Esophagus squamous epithelium (tissue), 5 donors: ENCODE measurements around the gene RILPL1. TPM values are rescaled to one million over a fixed set of nuclear protein-coding genes. Genes with fewer than 3 reads are reported as not detected.
"Not testable (repeated sequence)": the region's sequence is repeated elsewhere in the genome, so short reads cannot be mapped to it uniquely, and the experiment has no call there.

Source experiments
- DNase-seq: peaks from one replicate; lab custom pipeline; 2025; lab: John Stamatoyannopoulos, UW
- H3K27ac ChIP-seq, 4 donors: fragments of 200-600 bp; sonication (generic); one replicate each; pipeline ENCODE4 v1.5.1; 2016 to 2019; ENCODE audit warnings: mild to moderate bottlenecking in 1 of 4
- H3K27me3 ChIP-seq, 4 donors: fragments of 200-600 bp; sonication (generic); 1 replicate in 3 of 4; 2 replicates in 1 of 4; pipeline versions ENCODE4 v1.5.1 to v1.6.0; 2017 to 2021; ENCODE audit warnings: antibody characterized with exemption in 1 of 4
- H3K36me3 ChIP-seq, 3 donors: fragments of 200-600 bp; sonication (generic); one replicate each; pipeline ENCODE4 v1.5.1; 2016 to 2019
- H3K4me1 ChIP-seq, 3 donors: fragments of 200-600 bp; sonication (generic); one replicate each; pipeline ENCODE4 v1.5.1; 2017 to 2019
- H3K4me3 ChIP-seq, 4 donors: fragments of 200-600 bp; sonication (generic); 1 replicate in 3 of 4; 2 replicates in 1 of 4; pipeline ENCODE4 v1.5.1; 2016 to 2019; ENCODE audit warnings: mild to moderate bottlenecking in 2 of 4, moderate library complexity in 1 of 4
- H3K9me3 ChIP-seq, 3 donors: fragments of 200-600 bp; sonication (generic); one replicate each; pipeline ENCODE4 v1.5.1; 2016 to 2019
- CTCF ChIP-seq, 6 experiments: fragments of 450-650 bp in 4 of 6; fragments of 200-600 bp in 2 of 6; sonication (generic) in 2 of 6; IDR thresholded peaks; one replicate each; pipeline ENCODE4 v1.5.1; 2016 to 2019; ENCODE audit warnings: antibody characterized with exemption in 6 of 6, mild to moderate bottlenecking in 4 of 6, moderate library complexity in 4 of 6
- POLR2A ChIP-seq, 4 donors: fragments of 450-650 bp; IDR thresholded peaks; one replicate each; pipeline ENCODE4 v1.6.1; 2017; ENCODE audit warnings: antibody characterized with exemption in 4 of 4, mild to moderate bottlenecking in 4 of 4, moderate library complexity in 3 of 4
- WGBS, 2 donors: methylation state at CpG; one replicate each; pipeline ENCODE4 v1.1.5; 2018; 5-methylcytosine and 5-hydroxymethylcytosine counted together
- intact Hi-C: fragments of 100-400 bp; cut with DNase I; formaldehyde crosslinking; loops from one replicate; pipeline ENCODE4 v1.15.0; 2022
- total RNA-seq, 4 donors: library from RNA; depleted of rRNA; stranded (reverse); fragments of >200 nt; gene quantifications; one replicate each; pipeline ENCODE4 v1.1.0, GENCODE V29; 2016
- donor health status: DM: yes; HTN: yes; CAD: no.

The RILPL1 gene
- total RNA-seq, 4 donors from 2014 or later, result 4.6 to 14.5 (median 7.0) TPM

DNA sequence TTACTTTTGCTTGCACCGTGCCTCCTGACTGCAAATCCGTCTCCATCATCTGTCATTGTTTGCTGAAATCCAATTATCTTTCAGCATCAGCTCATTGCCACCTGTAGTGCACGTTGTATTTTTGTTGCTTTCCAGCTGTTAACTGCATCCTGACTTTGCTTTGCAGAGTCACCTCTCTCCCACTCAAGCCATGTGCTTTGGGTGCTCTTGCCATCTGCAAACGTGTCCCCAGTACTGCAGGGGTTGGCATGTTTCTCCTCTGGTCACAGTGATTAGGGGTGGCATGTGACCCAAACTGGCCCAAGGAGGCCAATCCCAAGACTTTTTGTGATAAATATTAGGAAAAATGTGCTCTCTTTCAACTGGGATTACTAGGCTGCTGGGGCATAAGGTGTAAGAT is 40.4 kb upstream of the RILPL1 start:
- whole genome bisulfite sequencing, 2 donors, result 22 to 23% methylated on average over 3 to 4 of the region's 4 CpGs
- no peak for DNase-seq
- no peaks in the 10 kb centered on the region for H3K27me3 ChIP-seq
- H3K27ac ChIP-seq, result no peak overlapping the region
- H3K4me1 ChIP-seq, result peaks cover 0 to 10% (median 3%) of the 10 kb centered on the region in 3 donors
- H3K36me3 ChIP-seq, result no peaks in the 10 kb centered on the region
- intact Hi-C loops, result no loop called here
- TF ChIP-seq CTCF (IDR thresholded peaks at IDR 0.05) (no peak), POLR2A (IDR thresholded peaks at IDR 0.05) (no peak)
- no peaks in the 10 kb centered on the region for H3K9me3 ChIP-seq
- H3K4me3 ChIP-seq, result no peak overlapping the region

GRCh38 chr12:123572391-123572790 is 38.9 kb upstream of the RILPL1 start:
- no peaks in the 10 kb centered on the region for H3K36me3 ChIP-seq
- TF ChIP-seq CTCF (IDR thresholded peaks at IDR 0.05), result no peak
- TF ChIP-seq POLR2A (IDR thresholded peaks at IDR 0.05), result no peak
- DNase-seq, result no peak
- H3K9me3 ChIP-seq, result no peaks in the 10 kb centered on the region
- no peak overlapping the region for H3K27ac ChIP-seq
- H3K4me3 ChIP-seq, result no peak overlapping the region
- WGBS, 2 donors, result 36 to 61% methylated on average over 2 of the region's 2 CpGs
- peaks cover 0 to 10% (median 3%) of the 10 kb centered on the region in 3 donors for H3K4me1 ChIP-seq
- intact Hi-C loops, result no loop called here
- no peaks in the 10 kb centered on the region for H3K27me3 ChIP-seq

GRCh38 chr12:123571343-123571813 is 37.9 kb upstream of the RILPL1 start:
- H3K4me3 ChIP-seq, result no peak overlapping the region
- H3K36me3 ChIP-seq, result no peaks in the 10 kb centered on the region
- peak overlapping the region in 1 of 4 donors; percentile 52 for H3K27ac ChIP-seq
- WGBS, 2 donors, result 29 to 37% methylated on average over 4 of the region's 4 CpGs
- H3K9me3 ChIP-seq, result no peaks in the 10 kb centered on the region
- no peaks in the 10 kb centered on the region for H3K27me3 ChIP-seq
- H3K4me1 ChIP-seq, result peaks cover 0 to 10% (median 3%) of the 10 kb centered on the region in 3 donors
- intact Hi-C loops, result no loop called here
- TF ChIP-seq POLR2A (IDR thresholded peaks at IDR 0.05) (no peak), CTCF (IDR thresholded peaks at IDR 0.05) (no peak)
- DNase-seq, result no peak

DNA sequence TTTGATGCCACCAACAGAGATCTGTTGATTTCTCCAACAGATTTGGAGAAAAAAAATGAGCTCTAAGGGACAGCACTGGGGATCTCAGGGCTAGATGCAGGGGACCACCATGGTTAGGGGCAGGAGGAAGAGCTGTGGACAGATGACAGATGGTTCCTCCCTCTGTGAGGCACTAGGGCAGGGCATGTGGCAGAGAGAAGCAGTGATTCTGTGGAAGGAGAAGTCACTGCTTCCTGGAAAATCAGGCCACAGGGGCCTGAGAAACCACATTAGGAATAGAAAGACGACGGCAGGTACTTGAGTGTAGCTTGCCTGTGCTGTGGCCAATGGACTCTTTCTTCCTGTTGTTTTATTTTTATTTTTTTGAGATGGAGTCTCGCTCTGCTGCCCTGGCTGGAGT is 25.9 kb upstream of the RILPL1 start:
- no peak for DNase-seq
- TF ChIP-seq POLR2A (IDR thresholded peaks at IDR 0.05) (no peak), CTCF (IDR thresholded peaks at IDR 0.05) (no peak)
- 60 to 61% methylated on average over 3 of the region's 3 CpGs for WGBS, 2 donors
- Histone ChIP-seq H3K9me3 (no peaks in the 10 kb centered on the region), H3K27me3 (no peaks in the 10 kb centered on the region), H3K36me3 (no peaks in the 10 kb centered on the region), H3K27ac (no peak overlapping the region), H3K4me1 (no peaks in the 10 kb centered on the region), H3K4me3 (no peak overlapping the region)
- intact Hi-C loops, result no loop called here

GRCh38 chr12:123558487-123558886 is 25.0 kb upstream of the RILPL1 start:
- H3K4me1 ChIP-seq, H3K27ac ChIP-seq, H3K4me3 ChIP-seq, DNase-seq, H3K36me3 ChIP-seq, intact Hi-C loops, H3K27me3 ChIP-seq, H3K9me3 ChIP-seq: not testable (repeated sequence)
- WGBS, 2 donors, result 96 to 100% methylated on average over 4 to 13 of the region's 14 CpGs

DNA sequence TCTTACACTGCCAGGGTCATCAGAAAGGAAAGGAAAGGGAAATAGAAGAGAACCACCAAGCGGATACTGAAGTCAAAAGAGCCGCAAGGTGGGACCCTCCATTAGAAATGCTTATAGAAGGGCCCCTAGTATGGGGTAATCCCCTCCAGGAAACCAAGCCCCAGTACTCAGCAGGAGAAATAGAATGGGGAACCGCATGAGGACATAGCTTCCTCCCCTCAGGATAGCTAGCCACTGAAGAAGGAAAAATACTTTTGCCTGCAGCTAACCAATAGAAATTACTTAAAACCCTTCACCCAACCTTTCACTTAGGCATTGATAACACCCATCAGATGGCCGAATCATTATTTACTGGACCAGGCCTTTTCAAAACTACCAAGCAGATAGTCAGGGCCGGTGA is 21.3 kb upstream of the RILPL1 start:
- DNase-seq, H3K27me3 ChIP-seq, H3K4me1 ChIP-seq, H3K9me3 ChIP-seq, H3K27ac ChIP-seq, H3K4me3 ChIP-seq, H3K36me3 ChIP-seq, intact Hi-C loops: not testable (repeated sequence)
- 67 to 73% methylated on average over 5 of the region's 5 CpGs for WGBS, 2 donors

DNA sequence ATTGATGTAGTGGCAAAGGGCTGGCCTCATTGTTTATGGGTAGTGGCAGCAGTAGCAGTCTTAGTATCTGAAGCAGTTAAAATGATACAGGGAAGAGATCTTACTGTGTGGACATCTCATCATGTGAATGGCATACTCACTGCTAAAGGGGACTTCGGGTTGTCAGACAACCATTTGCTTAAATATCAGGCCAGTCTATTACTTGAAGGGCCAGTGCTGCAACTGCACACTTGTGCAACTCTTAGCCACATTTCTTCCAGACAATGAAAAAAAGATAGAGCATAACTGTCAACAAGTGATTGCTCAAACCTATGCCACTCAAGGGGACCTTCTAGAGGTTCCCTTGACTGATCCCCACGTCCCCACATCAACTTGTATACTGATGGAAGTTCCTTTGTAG is 20.6 kb upstream of the RILPL1 start:
- H3K4me1 ChIP-seq, H3K27me3 ChIP-seq, H3K9me3 ChIP-seq, intact Hi-C loops, DNase-seq, H3K36me3 ChIP-seq, H3K4me3 ChIP-seq, H3K27ac ChIP-seq: not testable (repeated sequence)
- whole genome bisulfite sequencing, 2 donors, result 47 to 50% methylated on average over 2 of the region's 2 CpGs
